Measurements from ENCODE around the gene TRIM28. TPM values are rescaled to one million over a fixed set of nuclear protein-coding genes. Genes with fewer than 3 reads are reported as not detected.
A peak's percentile ranks its signal among the peaks of the same experiment; 100 is the strongest.

TRIM28 gene
- total RNA-seq, 2 experiments from 2014 or later: 549 to 553 TPM

GRCh38 chr19:58572026-58572817 is 28.4 kb downstream of the TRIM28 start:
- H3K27ac Mint-ChIP-seq: peak overlapping the region; percentile 96
- peaks cover 23% of the 10 kb centered on the region for H3K36me3 Mint-ChIP-seq (ENCODE audit: low read depth)
- Histone ChIP-seq H3K36me3 (ENCODE audit: insufficient read depth, low read length) (peaks cover 21% of the 10 kb centered on the region), H3K9me3 (ENCODE audit: control insufficient read depth in 1 of 2, insufficient read depth in 1 of 2, low read length in 2 of 2) (no peaks in the 10 kb centered on the region), H3K4me3 (ENCODE audit: low read length) (peak overlapping the region; percentile 84), H3K4me1 (ENCODE audit: insufficient read depth, low read length) (peaks cover 49% of the 10 kb centered on the region), H3K27me3 (ENCODE audit: control insufficient read depth in 1 of 2, insufficient read depth in 2 of 2, low read length in 2 of 2) (no peaks in the 10 kb centered on the region), H3K27ac (ENCODE audit: low read depth in 1 of 2, low read length in 2 of 2) (peak overlapping the region; percentile 100)
- no peak for TF ChIP-seq CTCF (IDR thresholded peaks at IDR 0.05)
- no peaks in the 10 kb centered on the region for H3K9me3 Mint-ChIP-seq
- H3K4me3 Mint-ChIP-seq: peak overlapping the region; percentile 92
- ATAC-seq (ENCODE audit: poor library complexity): no peak
- CTCF ChIA-PET: interaction anchor here (2.5 kb wide), 1 partner anchor 52 kb away, joined by 13 read pairs; the partner anchor contains the start of gene ZBTB45
- DNase-seq: no peak
- H3K4me1 Mint-ChIP-seq (ENCODE audit: low read depth): peaks cover 36% of the 10 kb centered on the region
- intact Hi-C loops (cut with DNase I, micrococcal nuclease): loop anchor here in 1 of 2 experiments (1.0 kb wide), 1 partner anchor 13 kb away; no protein-coding TSS in a partner anchor
- H3K27me3 Mint-ChIP-seq: no peaks in the 10 kb centered on the region
- POLR2A ChIA-PET: interaction anchor here (1.0 to 3.2 kb wide), 7 partner anchors 11 to 53 kb away, joined by 3 to 63 read pairs (median 12); partner anchors contain the start of genes CHMP2A, TRIM28, UBE2M and ZBTB45

- Mint-ChIP-seq H3K9me3 (no peaks in the 10 kb centered on the region), H3K36me3 (ENCODE audit: low read depth) (peaks cover 23% of the 10 kb centered on the region), H3K4me3 (peak within 1 kb of the TSS; percentile 92), H3K27me3 (no peaks in the 10 kb centered on the region), H3K4me1 (ENCODE audit: low read depth) (peaks cover 36% of the 10 kb centered on the region), H3K27ac (peak within 1 kb of the TSS; percentile 96)
- Histone ChIP-seq H3K4me1 (ENCODE audit: insufficient read depth, low read length) (peaks cover 49% of the 10 kb centered on the region), H3K4me3 (ENCODE audit: low read length) (peak within 1 kb of the TSS; percentile 84), H3K9me3 (ENCODE audit: control insufficient read depth in 1 of 2, insufficient read depth in 1 of 2, low read length in 2 of 2) (no peaks in the 10 kb centered on the region), H3K27ac (ENCODE audit: low read depth in 1 of 2, low read length in 2 of 2) (peak within 1 kb of the TSS; percentile 100), H3K27me3 (ENCODE audit: control insufficient read depth in 1 of 2, insufficient read depth in 2 of 2, low read length in 2 of 2) (no peaks in the 10 kb centered on the region), H3K36me3 (ENCODE audit: insufficient read depth, low read length) (peaks cover 21% of the 10 kb centered on the region)
- no peak for TF ChIP-seq CTCF (IDR thresholded peaks at IDR 0.05)
- DNase-seq: peak; percentile 98 to 100 (median 100)
- intact Hi-C loops (cut with DNase I, micrococcal nuclease): loop anchor here (1.0 kb wide), 2 partner anchors 14 to 29 kb away; partner anchors contain the start of gene TRIM28 (in 2 of the 2)
- ChIA-PET POLR2A (interaction anchor here (1.1 to 3.2 kb wide), 6 partner anchors 11 to 54 kb away, joined by 3 to 63 read pairs (median 17); partner anchors contain the start of genes CHMP2A, TRIM28, UBE2M and ZBTB45), CTCF (interaction anchor here (2.5 kb wide), 1 partner anchor 53 kb away, joined by 13 read pairs; the partner anchor contains the start of gene ZBTB45)
- ATAC-seq (ENCODE audit: poor library complexity): peak; percentile 72
Observed at GRCh38 chr19:58572818-58573657, 29.2 kb downstream of the TRIM28 start, which contains the start of gene MZF1. MZF1 (minus strand) TSS chr19:58573335; CDS start chr19:58571389, 1,946 bp downstream.

- Histone ChIP-seq H3K27me3 (ENCODE audit: control insufficient read depth in 1 of 2, insufficient read depth in 2 of 2, low read length in 2 of 2) (no peaks in the 10 kb centered on the region), H3K9me3 (ENCODE audit: control insufficient read depth in 1 of 2, insufficient read depth in 1 of 2, low read length in 2 of 2) (no peaks in the 10 kb centered on the region), H3K27ac (ENCODE audit: low read depth in 1 of 2, low read length in 2 of 2) (peak overlapping the region; percentile 100), H3K4me1 (ENCODE audit: insufficient read depth, low read length) (peaks cover 49% of the 10 kb centered on the region), H3K4me3 (ENCODE audit: low read length) (peak overlapping the region; percentile 84), H3K36me3 (ENCODE audit: insufficient read depth, low read length) (peaks cover 22% of the 10 kb centered on the region)
- POLR2A ChIA-PET: interaction anchor here (0.6 kb wide), 1 partner anchor 15 kb away, joined by 3 read pairs; no protein-coding TSS in a partner anchor
- peaks cover 41% of the 10 kb centered on the region for H3K4me1 Mint-ChIP-seq (ENCODE audit: low read depth)
- peak overlapping the region; percentile 96 for H3K27ac Mint-ChIP-seq
- no peaks in the 10 kb centered on the region for H3K9me3 Mint-ChIP-seq
- intact Hi-C loops (cut with DNase I, micrococcal nuclease): loop anchor here (1.0 to 2.0 kb wide), 3 partner anchors 14 to 59 kb away; partner anchors contain the start of gene TRIM28 (in 2 of the 2)
- peaks cover 16% of the 10 kb centered on the region for H3K36me3 Mint-ChIP-seq (ENCODE audit: low read depth)
- H3K4me3 Mint-ChIP-seq: peak overlapping the region; percentile 92
- CTCF ChIA-PET: interaction anchor here (2.5 kb wide), 1 partner anchor 53 kb away, joined by 13 read pairs; the partner anchor contains the start of gene ZBTB45
- ATAC-seq (ENCODE audit: poor library complexity) (no peak), DNase-seq (no peak)
- no peak for TF ChIP-seq CTCF (IDR thresholded peaks at IDR 0.05)
- H3K27me3 Mint-ChIP-seq: no peaks in the 10 kb centered on the region
Observed at GRCh38 chr19:58573658-58574164, 29.8 kb downstream of the TRIM28 start.
